HepG2 (cell line): Measurements from ENCODE around the gene TLN1. TPM values are rescaled to one million over a fixed set of nuclear protein-coding genes. Genes with fewer than 3 reads are reported as not detected.

Experiments
- ATAC-seq: fragments of 200-7000 bp; cut with Tn5 transposase; 3 replicates; pipeline ENCODE4 v1.9.1; 2020; ENCODE audit warnings: mild to moderate bottlenecking, moderate library complexity
- BruUV-seq: library from RNA; stranded (reverse); fragments of 400-500 nt; replicated peaks from 2 replicates; lab custom pipeline; 2021; lab: Mats Ljungman, UMichigan
- CTCF ChIA-PET: fragments of 300-600 bp; formaldehyde crosslinking; extraction: SDS; loops from one replicate; lab custom pipeline; 2021; ENCODE audit warnings: low total read pairs, inconsistent platforms, low intra/inter-chr PET ratio; lab: Yijun Ruan, JAX
- POLR2A ChIA-PET: fragments of 350-600 bp; sonication (Branson Sonifier 250); formaldehyde crosslinking; loops from one replicate; lab custom pipeline; 2020; ENCODE audit warnings: antibody characterized with exemption, inconsistent platforms; lab: Yijun Ruan, JAX
- DNase-seq: peaks from one replicate; pipeline ENCODE4 v3.0.0-alpha.2; 2015; ENCODE audit warnings: low spot score
- FAIRE-seq: peaks from 3 replicates; lab custom pipeline; 2011; peaks lifted over from hg19 to GRCh38; lab: Jason Lieb, UNC
- H2AFZ ChIP-seq: one replicate; pipeline ENCODE4 v1.6.1; 2011; ENCODE audit warnings: low read length, inconsistent platforms
- H3K27ac ChIP-seq: fragments of 300-600 bp; 3 replicates; pipeline ENCODE4 v1.8.0; 2011; ENCODE audit warnings: mixed run types, mild to moderate bottlenecking, mixed read lengths, low read length, inconsistent platforms; ENCODE audit not compliant: insufficient read depth; ENCODE audit errors: extremely low read length
- H3K27me3 ChIP-seq, 2 experiments: fragments of 200-600 bp in 1 of 2; 2 replicates in 1 of 2; 3 replicates in 1 of 2; pipeline versions ENCODE4 v1.6.0 to v1.8.0; 2011; ENCODE audit warnings: low read length in 2 of 2, mild to moderate bottlenecking in 2 of 2, moderate library complexity in 2 of 2, inconsistent platforms in 1 of 2; ENCODE audit not compliant: insufficient read depth in 2 of 2, control insufficient read depth in 1 of 2
- H3K36me3 ChIP-seq, 2 experiments: fragments of 200-600 bp in 1 of 2; replicated peaks in 1 of 2; 2 replicates in 1 of 2; 3 replicates in 1 of 2; pipeline versions ENCODE4 v1.5.1 to v1.8.0; 2011; ENCODE audit warnings: low read length in 2 of 2, inconsistent platforms in 1 of 2; ENCODE audit not compliant: insufficient read depth in 2 of 2, control insufficient read depth in 1 of 2
- H3K4me1 ChIP-seq: 2 replicates; pipeline ENCODE4 v1.5.1; 2012; ENCODE audit warnings: low read length, inconsistent platforms; ENCODE audit not compliant: insufficient read depth
- H3K4me2 ChIP-seq: 2 replicates; pipeline ENCODE4 v1.6.0; 2011; ENCODE audit warnings: low read depth, low read length, inconsistent platforms
- H3K4me3 ChIP-seq, 3 experiments: fragments of 200-600 bp in 1 of 3; sonication (generic), shearing (Covaris generic) in 1 of 3; replicated peaks in 1 of 3; 2 replicates each; pipeline ENCODE4 v1.5.1; 2011 to 2016; ENCODE audit warnings: low read length in 3 of 3, inconsistent platforms in 2 of 3, low read depth in 2 of 3, mild to moderate bottlenecking in 2 of 3, control low read depth in 1 of 3, mixed read lengths in 1 of 3; ENCODE audit not compliant: insufficient read depth in 1 of 3
- H3K79me2 ChIP-seq: one replicate; pipeline ENCODE4 v1.6.1; 2011; ENCODE audit warnings: low read length, inconsistent platforms; ENCODE audit not compliant: insufficient read depth
- H3K9ac ChIP-seq: 2 replicates; pipeline ENCODE4 v1.6.0; 2011; ENCODE audit warnings: mild to moderate bottlenecking, low read depth, low read length, inconsistent platforms; ENCODE audit not compliant: insufficient read depth
- H3K9me3 ChIP-seq: 2 replicates; pipeline ENCODE4 v1.5.1; 2012; ENCODE audit warnings: mild to moderate bottlenecking, low read length
- H4K20me1 ChIP-seq: 2 replicates; pipeline ENCODE4 v1.6.0; 2011; ENCODE audit warnings: inconsistent platforms, mild to moderate bottlenecking, low read length, moderate library complexity; ENCODE audit not compliant: insufficient read depth
- ETV5 ChIP-seq: IDR thresholded peaks from 2 replicates; pipeline ENCODE4 v1.6.1; 2018; ENCODE audit warnings: missing biosample characterization, missing genetic modification reagents, inconsistent platforms, borderline replicate concordance
- JUNB ChIP-seq: sonication (generic); formaldehyde crosslinking; IDR thresholded peaks from 2 replicates; pipeline ENCODE4 v1.8.0; 2022; ENCODE audit warnings: missing genetic modification reagents, mild to moderate bottlenecking, borderline replicate concordance
- KLF13 ChIP-seq: sonication (generic); formaldehyde crosslinking; IDR thresholded peaks from 2 replicates; pipeline ENCODE4 v1.4.0; 2020; ENCODE audit warnings: mild to moderate bottlenecking, missing genetic modification reagents
- NR2F6 ChIP-seq, 2 experiments: IDR thresholded peaks; 2 replicates each; pipeline ENCODE4 v1.6.1; 2016; ENCODE audit warnings: antibody characterized with exemption in 1 of 2, mild to moderate bottlenecking in 1 of 2
- SATB2 ChIP-seq: sonication (generic); formaldehyde crosslinking; IDR thresholded peaks from 2 replicates; pipeline ENCODE4 v1.5.0; 2020; ENCODE audit warnings: missing genetic modification reagents
- SNAI1 ChIP-seq: sonication (generic); formaldehyde crosslinking; IDR thresholded peaks from 2 replicates; pipeline ENCODE4 v1.5.0; 2020; ENCODE audit warnings: mild to moderate bottlenecking, missing genetic modification reagents, borderline replicate concordance
- ZNF12 ChIP-seq: sonication (generic); formaldehyde crosslinking; IDR thresholded peaks from 2 replicates; pipeline ENCODE4 v1.5.0; 2020; ENCODE audit warnings: missing genetic modification reagents
- ZNF564 ChIP-seq: sonication (generic); formaldehyde crosslinking; IDR thresholded peaks from 2 replicates; pipeline ENCODE4 v1.8.1; 2023; ENCODE audit warnings: mild to moderate bottlenecking, missing genetic modification reagents
- WGBS: methylation state at CpG from one replicate; pipeline ENCODE4 v1.1.6; 2017; ENCODE audit warnings: low lambda C conversion rate; 5-methylcytosine and 5-hydroxymethylcytosine counted together
- in situ Hi-C: cut with HindIII; loops from 2 replicates; pipeline ENCODE4 v1.10.0; 2017; ENCODE audit warnings: low pct_unique_long_range_greater_than_20kb; ENCODE audit not compliant: extremely low pct_ligation_motif_present
- intact Hi-C: fragments of 100-400 bp; cut with micrococcal nuclease; formaldehyde crosslinking; loops from one replicate; pipeline ENCODE4 v1.10.0; 2022; ENCODE audit not compliant: unreplicated experiment
- polyA plus RNA-seq, 8 experiments: library from polyadenylated mRNA; depleted of rRNA in 3 of 8; stranded (reverse) in 7 of 8; unstranded in 1 of 8; fragments of >200 nt; fragmentation: Illumina TruSeq in 4 of 8; extraction: Trizol in 4 of 8; gene quantifications; 2 replicates each; pipeline versions ENCODE4 v1.2.1 to v1.2.3, GENCODE V29; 2011 to 2016; ENCODE audit warnings: low read depth in 4 of 8, missing spikeins in 1 of 8, mixed read lengths in 1 of 8; ENCODE audit not compliant: insufficient read depth in 1 of 8
- total RNA-seq, 5 experiments: library from RNA; depleted of rRNA; stranded (reverse); fragments of >200 nt; fragmentation: Illumina TruSeq; extraction: Trizol; gene quantifications; 2 replicates each; pipeline ENCODE4 v1.2.3, GENCODE V29; 2016; ENCODE audit warnings: low read depth in 1 of 5
- TF ChIP-seq, protein P1 (sequence below): IDR thresholded peaks from 2 replicates; pipeline ENCODE4 v1.6.1; 2016; ENCODE audit warnings: low read depth, missing genetic modification reagents, missing compliant biosample characterization
- TF ChIP-seq, protein P2 (sequence below): IDR thresholded peaks from 2 replicates; pipeline ENCODE4 v1.6.1; 2016; ENCODE audit warnings: control low read depth
- TF ChIP-seq, protein P3 (sequence below): sonication (generic); formaldehyde crosslinking; IDR thresholded peaks from 2 replicates; pipeline ENCODE4 v1.4.0; 2020; ENCODE audit warnings: mild to moderate bottlenecking, missing genetic modification reagents

The TLN1 gene
- total and polyA plus RNA-seq, 2 of the 13 experiments (the other 11 are each of a cell fraction or from before 2014, with no cell fraction given) = 35.2 to 51.8 TPM

DNA sequence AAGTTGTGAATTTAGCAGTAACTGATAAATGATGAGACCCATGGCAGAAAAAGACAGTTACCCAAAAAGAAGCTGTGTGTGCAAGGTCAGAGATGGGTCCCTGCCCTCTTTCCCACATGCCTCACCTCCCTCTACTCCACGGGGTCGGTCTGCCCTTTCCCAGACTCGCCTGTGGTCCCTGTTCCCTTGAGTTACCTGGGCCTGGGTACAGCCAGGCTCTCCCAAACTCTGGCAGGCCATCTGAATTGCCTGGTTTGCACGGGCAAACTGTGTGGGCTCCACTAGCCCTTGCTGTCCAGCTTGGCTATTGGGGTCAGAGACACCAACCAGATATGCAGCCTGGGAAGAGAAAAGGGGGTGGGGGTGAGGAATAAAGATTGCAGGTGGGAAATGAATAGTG lies 23.8 kb downstream of the TLN1 start:
- in situ Hi-C loops = no loop called here
- intact Hi-C loops = no loop called here
- H3K79me2 ChIP-seq = no peaks in the 10 kb centered on the region
- BruUV-seq = no TSS peak
- TF ChIP-seq, protein P1, sequence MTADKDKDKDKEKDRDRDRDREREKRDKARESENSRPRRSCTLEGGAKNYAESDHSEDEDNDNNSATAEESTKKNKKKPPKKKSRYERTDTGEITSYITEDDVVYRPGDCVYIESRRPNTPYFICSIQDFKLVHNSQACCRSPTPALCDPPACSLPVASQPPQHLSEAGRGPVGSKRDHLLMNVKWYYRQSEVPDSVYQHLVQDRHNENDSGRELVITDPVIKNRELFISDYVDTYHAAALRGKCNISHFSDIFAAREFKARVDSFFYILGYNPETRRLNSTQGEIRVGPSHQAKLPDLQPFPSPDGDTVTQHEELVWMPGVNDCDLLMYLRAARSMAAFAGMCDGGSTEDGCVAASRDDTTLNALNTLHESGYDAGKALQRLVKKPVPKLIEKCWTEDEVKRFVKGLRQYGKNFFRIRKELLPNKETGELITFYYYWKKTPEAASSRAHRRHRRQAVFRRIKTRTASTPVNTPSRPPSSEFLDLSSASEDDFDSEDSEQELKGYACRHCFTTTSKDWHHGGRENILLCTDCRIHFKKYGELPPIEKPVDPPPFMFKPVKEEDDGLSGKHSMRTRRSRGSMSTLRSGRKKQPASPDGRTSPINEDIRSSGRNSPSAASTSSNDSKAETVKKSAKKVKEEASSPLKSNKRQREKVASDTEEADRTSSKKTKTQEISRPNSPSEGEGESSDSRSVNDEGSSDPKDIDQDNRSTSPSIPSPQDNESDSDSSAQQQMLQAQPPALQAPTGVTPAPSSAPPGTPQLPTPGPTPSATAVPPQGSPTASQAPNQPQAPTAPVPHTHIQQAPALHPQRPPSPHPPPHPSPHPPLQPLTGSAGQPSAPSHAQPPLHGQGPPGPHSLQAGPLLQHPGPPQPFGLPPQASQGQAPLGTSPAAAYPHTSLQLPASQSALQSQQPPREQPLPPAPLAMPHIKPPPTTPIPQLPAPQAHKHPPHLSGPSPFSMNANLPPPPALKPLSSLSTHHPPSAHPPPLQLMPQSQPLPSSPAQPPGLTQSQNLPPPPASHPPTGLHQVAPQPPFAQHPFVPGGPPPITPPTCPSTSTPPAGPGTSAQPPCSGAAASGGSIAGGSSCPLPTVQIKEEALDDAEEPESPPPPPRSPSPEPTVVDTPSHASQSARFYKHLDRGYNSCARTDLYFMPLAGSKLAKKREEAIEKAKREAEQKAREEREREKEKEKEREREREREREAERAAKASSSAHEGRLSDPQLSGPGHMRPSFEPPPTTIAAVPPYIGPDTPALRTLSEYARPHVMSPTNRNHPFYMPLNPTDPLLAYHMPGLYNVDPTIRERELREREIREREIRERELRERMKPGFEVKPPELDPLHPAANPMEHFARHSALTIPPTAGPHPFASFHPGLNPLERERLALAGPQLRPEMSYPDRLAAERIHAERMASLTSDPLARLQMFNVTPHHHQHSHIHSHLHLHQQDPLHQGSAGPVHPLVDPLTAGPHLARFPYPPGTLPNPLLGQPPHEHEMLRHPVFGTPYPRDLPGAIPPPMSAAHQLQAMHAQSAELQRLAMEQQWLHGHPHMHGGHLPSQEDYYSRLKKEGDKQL (CRISPR knock-in tag) = no peak
- TF ChIP-seq NR2F6 (IDR thresholded peaks at IDR 0.05) (no peak), NR2F6 (CRISPR knock-in tag; IDR thresholded peaks at IDR 0.05) (no peak), ZNF564 (CRISPR knock-in tag) (no peak), ZNF12 (no peak), SNAI1 (CRISPR knock-in tag) (no peak), KLF13 (no peak), JUNB (CRISPR knock-in tag) (no peak), SATB2 (no peak), ETV5 (CRISPR knock-in tag) (no peak)
- TF ChIP-seq, protein P2, sequence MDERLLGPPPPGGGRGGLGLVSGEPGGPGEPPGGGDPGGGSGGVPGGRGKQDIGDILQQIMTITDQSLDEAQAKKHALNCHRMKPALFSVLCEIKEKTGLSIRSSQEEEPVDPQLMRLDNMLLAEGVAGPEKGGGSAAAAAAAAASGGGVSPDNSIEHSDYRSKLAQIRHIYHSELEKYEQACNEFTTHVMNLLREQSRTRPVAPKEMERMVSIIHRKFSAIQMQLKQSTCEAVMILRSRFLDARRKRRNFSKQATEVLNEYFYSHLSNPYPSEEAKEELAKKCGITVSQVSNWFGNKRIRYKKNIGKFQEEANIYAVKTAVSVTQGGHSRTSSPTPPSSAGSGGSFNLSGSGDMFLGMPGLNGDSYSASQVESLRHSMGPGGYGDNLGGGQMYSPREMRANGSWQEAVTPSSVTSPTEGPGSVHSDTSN (CRISPR knock-in tag) = no peak
- TF ChIP-seq, protein P3, sequence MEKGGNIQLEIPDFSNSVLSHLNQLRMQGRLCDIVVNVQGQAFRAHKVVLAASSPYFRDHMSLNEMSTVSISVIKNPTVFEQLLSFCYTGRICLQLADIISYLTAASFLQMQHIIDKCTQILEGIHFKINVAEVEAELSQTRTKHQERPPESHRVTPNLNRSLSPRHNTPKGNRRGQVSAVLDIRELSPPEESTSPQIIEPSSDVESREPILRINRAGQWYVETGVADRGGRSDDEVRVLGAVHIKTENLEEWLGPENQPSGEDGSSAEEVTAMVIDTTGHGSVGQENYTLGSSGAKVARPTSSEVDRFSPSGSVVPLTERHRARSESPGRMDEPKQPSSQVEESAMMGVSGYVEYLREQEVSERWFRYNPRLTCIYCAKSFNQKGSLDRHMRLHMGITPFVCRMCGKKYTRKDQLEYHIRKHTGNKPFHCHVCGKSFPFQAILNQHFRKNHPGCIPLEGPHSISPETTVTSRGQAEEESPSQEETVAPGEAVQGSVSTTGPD (CRISPR knock-in tag) = no peak
- TF ChIP-seq, all 625 proteins: peak for 0
- WGBS = 98% methylated on average over 4 of the region's 4 CpGs
- DNase-seq (no peak), FAIRE-seq (no peak), ATAC-seq (no peak)
- Histone ChIP-seq H4K20me1 (no peaks in the 10 kb centered on the region), H3K4me1 (no peaks in the 10 kb centered on the region), H3K36me3 (peaks cover 60 to 92% of the 10 kb centered on the region in 2 experiments), H3K27me3 (no peaks in the 10 kb centered on the region), H3K9ac (no peak overlapping the region), H2AFZ (no peak overlapping the region), H3K4me3 (no peak overlapping the region), H3K4me2 (no peak overlapping the region), H3K27ac (no peak overlapping the region), H3K9me3 (no peaks in the 10 kb centered on the region)
- ChIA-PET CTCF (no interaction called here), POLR2A (interaction anchor here (1.9 kb wide), 1 partner anchor 20 kb away, joined by 5 read pairs; no protein-coding TSS in a partner anchor)
